HUES6 (cell line): ENCODE measurements around the gene CHRNA1.

Experiments used
- H3K27ac ChIP-seq: 2 replicates; pipeline ENCODE4 v1.7.0; 2013; ENCODE audit warnings: low read depth, mild to moderate bottlenecking, low read length, inconsistent platforms
- H3K27me3 ChIP-seq: 2 replicates; pipeline ENCODE4 v1.6.1; 2013; ENCODE audit warnings: low read length; ENCODE audit not compliant: control insufficient read depth, insufficient read depth
- H3K36me3 ChIP-seq: 2 replicates; pipeline ENCODE4 v1.6.1; 2013; ENCODE audit warnings: low read length; ENCODE audit not compliant: control insufficient read depth, insufficient read depth
- H3K4me1 ChIP-seq: 2 replicates; pipeline ENCODE4 v1.6.1; 2013; ENCODE audit warnings: low read length; ENCODE audit not compliant: control insufficient read depth, insufficient read depth
- H3K4me3 ChIP-seq: 2 replicates; pipeline ENCODE4 v1.5.1; 2013; ENCODE audit warnings: low read depth, low read length
- H3K9ac ChIP-seq: one replicate; pipeline ENCODE4 v1.6.1; 2013; ENCODE audit warnings: mild to moderate bottlenecking, low read length
- H3K9me3 ChIP-seq: 2 replicates; pipeline ENCODE4 v1.6.1; 2013; ENCODE audit warnings: low read depth, low read length; ENCODE audit not compliant: control insufficient read depth, insufficient read depth

Gene CHRNA1

DNA sequence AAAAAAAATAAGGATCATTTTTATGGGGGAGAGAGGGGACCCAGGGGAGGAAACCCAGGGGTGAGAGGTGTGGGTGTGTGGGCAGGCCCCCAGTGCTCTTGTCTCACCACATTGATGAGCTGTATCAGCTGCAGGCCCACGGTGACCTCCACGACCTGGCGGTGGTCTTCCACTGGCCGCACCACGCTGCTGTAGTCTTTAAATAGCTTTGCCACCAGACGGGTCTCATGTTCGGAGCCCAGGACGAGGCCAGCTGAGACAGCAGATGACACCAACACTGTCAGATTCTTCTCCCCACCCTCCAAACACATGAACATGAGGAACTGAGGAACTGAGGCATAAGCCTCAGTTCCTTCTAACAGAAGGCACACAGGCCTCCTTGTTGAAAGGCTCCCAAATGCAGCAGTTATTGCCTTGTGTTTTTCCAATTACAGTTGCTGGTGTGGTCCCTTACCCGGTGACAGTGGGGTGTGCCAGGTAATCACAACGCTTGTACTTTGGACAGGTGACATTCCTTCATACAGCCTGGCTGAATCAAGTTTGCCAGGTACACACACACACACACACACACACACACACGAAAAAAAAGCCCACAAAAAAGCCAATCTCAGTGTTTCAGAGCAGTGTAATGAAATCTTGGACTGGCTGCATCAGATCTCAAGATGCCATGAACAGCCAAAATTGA, 4.7 kb downstream of the CHRNA1 start:
- Histone ChIP-seq H3K4me1 (peaks cover 9% of the 10 kb centered on the region), H3K9ac (no peak overlapping the region), H3K27ac (no peak overlapping the region), H3K9me3 (no peaks in the 10 kb centered on the region), H3K4me3 (no peak overlapping the region), H3K27me3 (no peaks in the 10 kb centered on the region), H3K36me3 (no peaks in the 10 kb centered on the region)

GRCh38 chr2:174756743-174757142, 7.5 kb downstream of the CHRNA1 start:
- H3K27me3 ChIP-seq, result no peaks in the 10 kb centered on the region
- no peaks in the 10 kb centered on the region for H3K9me3 ChIP-seq
- H3K4me3 ChIP-seq, result no peak overlapping the region
- peaks cover under 1% of the 10 kb centered on the region; the same call in 1 of the 2 replicates for H3K4me1 ChIP-seq
- H3K9ac ChIP-seq, result no peak overlapping the region
- H3K36me3 ChIP-seq, result no peaks in the 10 kb centered on the region
- no peak overlapping the region for H3K27ac ChIP-seq

DNA sequence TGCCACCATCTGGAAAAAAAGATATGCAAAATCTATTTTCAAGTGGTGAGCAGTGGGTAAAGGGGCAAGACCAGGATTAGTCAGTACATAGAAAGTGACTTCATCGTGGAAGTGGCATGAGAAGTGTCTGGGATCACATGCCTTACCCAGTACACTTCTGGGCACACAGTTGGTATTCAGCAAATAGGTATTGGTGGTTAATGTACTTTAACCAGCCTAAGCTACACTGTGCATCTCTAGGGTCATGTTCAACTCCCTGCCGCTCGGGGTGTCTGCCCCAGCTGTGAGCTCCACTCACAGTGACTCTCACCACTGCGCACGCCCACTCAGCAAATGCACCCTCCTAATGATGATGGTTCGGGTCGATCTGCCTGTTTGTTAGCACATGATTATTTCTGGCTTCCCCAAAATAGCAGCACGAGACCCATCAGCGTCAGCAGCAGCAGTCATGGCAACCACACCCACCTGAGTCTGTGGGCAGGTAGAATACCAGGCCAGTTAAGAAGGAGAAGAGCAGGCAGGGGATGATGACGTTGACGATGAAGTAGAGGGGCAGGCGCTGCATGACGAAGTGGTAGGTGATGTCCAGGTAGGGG, 11.1 kb downstream of the CHRNA1 start:
- Histone ChIP-seq H3K9me3 (no peaks in the 10 kb centered on the region), H3K9ac (no peak overlapping the region), H3K4me3 (no peak overlapping the region), H3K27ac (no peak overlapping the region), H3K4me1 (peaks cover 22% of the 10 kb centered on the region), H3K27me3 (no peaks in the 10 kb centered on the region), H3K36me3 (no peaks in the 10 kb centered on the region)

DNA sequence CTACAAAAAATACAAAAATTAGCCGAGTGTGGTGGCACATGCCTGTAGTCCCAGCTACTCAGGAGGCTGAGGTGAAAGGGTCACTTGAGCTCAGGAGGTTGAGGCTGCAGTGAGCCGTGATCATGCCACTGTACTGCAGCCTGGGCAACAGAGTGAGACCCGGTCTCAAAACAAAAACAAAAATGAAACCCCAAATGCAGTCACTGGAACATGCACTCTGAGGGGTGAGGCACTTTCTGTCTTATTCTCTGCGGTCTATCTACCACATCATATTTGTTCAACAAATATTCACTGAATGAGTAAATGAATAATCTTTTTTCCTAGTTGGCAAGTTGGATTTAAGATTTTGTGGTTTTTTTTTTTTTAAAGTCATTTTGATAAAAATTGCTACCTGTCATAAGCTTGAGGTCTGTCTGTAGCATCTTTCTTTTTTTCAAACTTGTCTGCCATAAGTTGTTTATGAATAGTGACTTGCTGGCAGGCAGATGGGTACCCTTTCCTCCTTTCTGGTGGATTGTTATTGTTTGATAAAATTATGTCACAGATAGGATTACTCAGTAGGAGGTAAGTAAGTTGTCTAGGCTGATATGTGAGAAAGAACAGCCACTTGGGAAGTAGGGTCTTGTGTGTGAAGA, 11.8 kb downstream of the CHRNA1 start:
- Histone ChIP-seq H3K36me3 (no peaks in the 10 kb centered on the region), H3K27me3 (no peaks in the 10 kb centered on the region), H3K27ac (no peak overlapping the region), H3K9ac (no peak overlapping the region), H3K4me1 (peaks cover 22% of the 10 kb centered on the region), H3K4me3 (no peak overlapping the region), H3K9me3 (no peaks in the 10 kb centered on the region)

DNA sequence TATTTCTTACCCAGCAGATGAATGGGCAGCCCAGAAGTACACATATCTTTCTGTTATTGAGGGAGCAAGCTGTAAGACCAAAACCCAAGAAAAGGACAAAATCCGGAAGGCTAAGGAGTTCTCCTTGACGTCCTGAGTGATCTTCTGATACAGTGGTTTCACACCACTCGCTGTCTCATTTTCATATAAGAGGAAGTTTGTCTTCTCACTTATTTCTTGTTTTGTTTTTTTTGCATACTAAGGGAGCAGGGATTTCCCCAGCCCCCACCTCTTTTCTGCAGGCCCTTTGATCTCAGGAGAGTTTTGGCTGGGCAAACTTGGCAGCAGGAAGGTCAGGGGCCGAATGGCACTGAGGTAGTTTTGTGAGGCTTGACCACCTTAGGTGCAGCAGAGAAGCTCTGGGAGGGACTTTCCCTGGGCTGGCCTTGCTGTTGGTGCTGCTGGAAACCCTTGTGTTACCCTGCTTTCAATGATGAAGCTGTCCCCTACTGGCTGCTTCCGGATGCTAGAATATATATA, 13.3 kb downstream of the CHRNA1 start:
- H3K9me3 ChIP-seq, result no peaks in the 10 kb centered on the region
- H3K27me3 ChIP-seq, result no peaks in the 10 kb centered on the region
- no peak overlapping the region for H3K4me3 ChIP-seq
- H3K9ac ChIP-seq, result peak overlapping the region; percentile 15
- no peaks in the 10 kb centered on the region for H3K36me3 ChIP-seq
- H3K4me1 ChIP-seq, result peaks cover 22% of the 10 kb centered on the region
- H3K27ac ChIP-seq, result no peak overlapping the region

DNA sequence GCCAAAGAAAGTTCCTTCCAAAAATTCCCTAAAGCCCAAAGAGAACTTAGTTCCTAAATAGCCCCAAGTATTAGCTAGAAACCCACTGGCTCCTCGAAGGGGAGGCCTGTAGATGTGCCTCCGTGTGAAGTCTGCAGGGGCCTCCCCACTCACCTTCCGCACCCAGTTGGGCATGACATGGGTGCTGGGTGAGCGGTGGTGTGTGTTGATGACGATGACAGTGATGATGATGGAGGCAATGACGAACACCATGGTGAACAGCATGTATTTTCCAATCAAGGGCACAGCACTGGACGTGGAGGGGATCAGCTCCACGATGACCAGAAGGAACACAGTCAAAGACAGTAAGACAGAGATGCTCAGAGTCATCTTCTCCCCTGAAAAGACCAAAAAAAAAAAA, 14.5 kb downstream of the CHRNA1 start:
- no peaks in the 10 kb centered on the region for H3K27me3 ChIP-seq
- no peak overlapping the region for H3K9ac ChIP-seq
- no peak overlapping the region for H3K4me3 ChIP-seq
- H3K9me3 ChIP-seq, result no peaks in the 10 kb centered on the region
- peaks cover 22% of the 10 kb centered on the region for H3K4me1 ChIP-seq
- H3K36me3 ChIP-seq, result no peaks in the 10 kb centered on the region
- peak overlapping the region; percentile 68; the same call in 1 of the 2 replicates for H3K27ac ChIP-seq

- no peaks in the 10 kb centered on the region for H3K27me3 ChIP-seq
- no peak overlapping the region for H3K9ac ChIP-seq
- peak overlapping the region; percentile 68 for H3K27ac ChIP-seq
- no peaks in the 10 kb centered on the region for H3K36me3 ChIP-seq
- H3K4me3 ChIP-seq, result no peak overlapping the region
- H3K9me3 ChIP-seq, result no peaks in the 10 kb centered on the region
- peaks cover 22% of the 10 kb centered on the region for H3K4me1 ChIP-seq
Measured at GRCh38 chr2:174748948-174749347, 15.3 kb downstream of the CHRNA1 start.

DNA sequence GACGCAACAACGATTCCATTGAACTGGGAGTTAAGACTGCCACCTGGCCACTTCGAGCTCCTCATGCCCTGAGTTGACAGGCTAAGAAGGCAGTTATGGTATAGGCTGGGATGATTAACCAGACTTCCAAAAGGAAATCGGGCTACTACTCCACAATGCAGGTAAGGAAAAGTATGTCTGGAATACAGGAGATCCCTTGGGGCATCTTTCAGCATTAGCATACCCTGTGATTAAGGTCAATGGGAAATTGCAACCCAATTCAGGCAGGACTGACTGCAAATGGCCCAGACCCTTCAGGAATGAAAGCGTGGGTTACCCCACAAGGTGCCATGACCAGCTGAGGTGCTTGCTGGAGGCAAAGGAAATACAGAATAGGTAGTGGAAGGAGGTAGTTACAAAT, 19.1 kb downstream of the CHRNA1 start:
- Histone ChIP-seq H3K4me1 (peaks cover 11% of the 10 kb centered on the region; the same call in 1 of the 2 replicates), H3K9me3 (no peaks in the 10 kb centered on the region), H3K36me3 (no peaks in the 10 kb centered on the region), H3K27me3 (no peaks in the 10 kb centered on the region), H3K9ac (no peak overlapping the region), H3K27ac (no peak overlapping the region), H3K4me3 (no peak overlapping the region)

DNA sequence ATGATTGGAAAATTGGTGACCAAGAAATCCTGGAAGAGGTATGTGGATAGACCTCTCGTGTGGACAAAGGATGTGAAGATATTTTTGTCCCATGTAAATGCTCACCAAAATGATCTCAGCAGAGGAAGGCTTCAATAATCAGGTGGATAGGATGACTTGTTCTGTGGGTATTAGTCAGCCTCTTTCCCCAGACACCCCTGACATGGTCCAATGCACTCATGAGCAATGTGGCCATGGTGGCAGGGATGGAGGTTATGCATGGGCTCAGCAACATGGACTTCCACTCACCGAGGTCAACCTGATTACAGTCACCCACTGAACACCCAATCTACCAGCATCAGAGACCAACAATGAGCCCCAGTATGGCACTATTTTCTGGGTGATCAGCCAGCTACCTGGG, 20.2 kb downstream of the CHRNA1 start:
- no peaks in the 10 kb centered on the region for H3K36me3 ChIP-seq
- H3K4me3 ChIP-seq, result no peak overlapping the region
- H3K4me1 ChIP-seq, result peaks cover 2% of the 10 kb centered on the region; the same call in 1 of the 2 replicates
- H3K27me3 ChIP-seq, result no peaks in the 10 kb centered on the region
- H3K27ac ChIP-seq, result no peak overlapping the region
- H3K9ac ChIP-seq, result no peak overlapping the region
- H3K9me3 ChIP-seq, result no peaks in the 10 kb centered on the region

- H3K9ac ChIP-seq, result no peak overlapping the region
- H3K27ac ChIP-seq, result no peak overlapping the region
- no peaks in the 10 kb centered on the region for H3K4me1 ChIP-seq
- no peaks in the 10 kb centered on the region for H3K27me3 ChIP-seq
- H3K36me3 ChIP-seq, result no peaks in the 10 kb centered on the region
- no peaks in the 10 kb centered on the region for H3K9me3 ChIP-seq
- no peak overlapping the region for H3K4me3 ChIP-seq
Measured at GRCh38 chr2:174740721-174741120, 23.6 kb downstream of the CHRNA1 start.

GRCh38 chr2:174738841-174739240, 25.4 kb downstream of the CHRNA1 start:
- H3K27ac ChIP-seq, result no peak overlapping the region
- H3K27me3 ChIP-seq, result no peaks in the 10 kb centered on the region
- H3K36me3 ChIP-seq, result no peaks in the 10 kb centered on the region
- no peak overlapping the region for H3K4me3 ChIP-seq
- no peaks in the 10 kb centered on the region for H3K9me3 ChIP-seq
- no peaks in the 10 kb centered on the region for H3K4me1 ChIP-seq
- no peak overlapping the region for H3K9ac ChIP-seq
